HG02884 (cell line): ENCODE data around the gene PALB2.

Experiments used
- ATAC-seq: cut with Tn5 transposase; IDR thresholded peaks from one replicate; pipeline ENCODE4 v1.9.1; 2021; ENCODE audit warnings: mild to moderate bottlenecking, moderate library complexity; ENCODE audit not compliant: unreplicated experiment

PALB2 gene

GRCh38 chr16:23640931-23641765, at the start of gene PALB2, which contains the start of gene DCTN5:
TSS of gene PALB2 (minus strand) at chr16:23641310. CDS start at chr16:23641157, 153 bp downstream.
TSS of gene DCTN5 (plus strand) at chr16:23641466. CDS start at chr16:23641543, 77 bp downstream.
- peak; percentile 96 for ATAC-seq

GRCh38 chr16:23689442-23690187, 48.5 kb upstream of the PALB2 start:
- no peak for ATAC-seq

GRCh38 chr16:23687034-23687808, 46.1 kb upstream of the PALB2 start:
- ATAC-seq, result no peak

- no peak for ATAC-seq
Measured at GRCh38 chr16:23683487-23683886, 42.4 kb upstream of the PALB2 start.

GRCh38 chr16:23682181-23682580, 41.1 kb upstream of the PALB2 start:
- ATAC-seq, result no peak

- ATAC-seq, result no peak
Measured at GRCh38 chr16:23679986-23680336, 38.9 kb upstream of the PALB2 start.

GRCh38 chr16:23679274-23679985, 38.3 kb upstream of the PALB2 start:
- no peak for ATAC-seq

- ATAC-seq, result peak; percentile 85
Measured at GRCh38 chr16:23678430-23679273, 37.5 kb upstream of the PALB2 start, which contains the start of gene PLK1. TSS of gene PLK1 (plus strand) at chr16:23678889. CDS start at chr16:23678933, 44 bp downstream.

GRCh38 chr16:23676924-23677480, 35.9 kb upstream of the PALB2 start:
- no peak for ATAC-seq

GRCh38 chr16:23673971-23674614, 33.0 kb upstream of the PALB2 start:
- no peak for ATAC-seq

- ATAC-seq, result peak; percentile 92
Measured at GRCh38 chr16:23670137-23670776, 29.1 kb upstream of the PALB2 start.

- no peak for ATAC-seq
Measured at GRCh38 chr16:23668873-23669272, 27.8 kb upstream of the PALB2 start.

- ATAC-seq, result no peak
Measured at GRCh38 chr16:23668225-23668624, 27.1 kb upstream of the PALB2 start.

- ATAC-seq, result no peak
Measured at GRCh38 chr16:23667355-23667659, 26.2 kb upstream of the PALB2 start.

GRCh38 chr16:23666571-23667354, 25.7 kb upstream of the PALB2 start:
- no peak for ATAC-seq

GRCh38 chr16:23663918-23664317, 22.8 kb upstream of the PALB2 start:
- no peak for ATAC-seq

- no peak for ATAC-seq
Measured at GRCh38 chr16:23651943-23652468, 10.9 kb upstream of the PALB2 start.
